Measurements from ENCODE around the gene THADA. TPM values are rescaled to one million over a fixed set of nuclear protein-coding genes. Genes with fewer than 3 reads are reported as not detected.
A peak's percentile ranks its signal among the peaks of the same experiment; 100 is the strongest.

The THADA gene
- total RNA-seq, 1 donor from 2014 or later: 28.3 TPM

- DNase-seq (ENCODE audit: extremely low spot score, unreplicated experiment): no peak
- peak; percentile 43 for TF ChIP-seq CTCF (IDR thresholded peaks at IDR 0.05)
- Mint-ChIP-seq H3K27me3 (ENCODE audit: unreplicated experiment) (no peaks in the 10 kb centered on the region), H3K4me1 (ENCODE audit: unreplicated experiment) (peaks cover 96% of the 10 kb centered on the region), H3K36me3 (ENCODE audit: unreplicated experiment) (peaks cover 3% of the 10 kb centered on the region), H3K9me3 (ENCODE audit: unreplicated experiment) (no peaks in the 10 kb centered on the region), H3K27ac (ENCODE audit: unreplicated experiment) (peak overlapping the region; percentile 79), H3K4me3 (ENCODE audit: unreplicated experiment) (peak overlapping the region; percentile 37)
These were observed 250.4 kb downstream of the THADA start for GRCh38 chr2:43345391-43345813.

GRCh38 chr2:43344868-43345373 is 250.9 kb downstream of the THADA start:
- peak overlapping the region; percentile 37 for H3K4me3 Mint-ChIP-seq (ENCODE audit: unreplicated experiment)
- H3K36me3 Mint-ChIP-seq (ENCODE audit: unreplicated experiment): peaks cover 3% of the 10 kb centered on the region
- DNase-seq (ENCODE audit: extremely low spot score, unreplicated experiment): no peak
- H3K4me1 Mint-ChIP-seq (ENCODE audit: unreplicated experiment): peaks cover 96% of the 10 kb centered on the region
- no peak for TF ChIP-seq CTCF (IDR thresholded peaks at IDR 0.05)
- peak overlapping the region; percentile 79 for H3K27ac Mint-ChIP-seq (ENCODE audit: unreplicated experiment)
- no peaks in the 10 kb centered on the region for H3K27me3 Mint-ChIP-seq (ENCODE audit: unreplicated experiment)
- no peaks in the 10 kb centered on the region for H3K9me3 Mint-ChIP-seq (ENCODE audit: unreplicated experiment)

GRCh38 chr2:43343573-43344304 is 252.1 kb downstream of the THADA start:
- Mint-ChIP-seq H3K36me3 (ENCODE audit: unreplicated experiment) (peaks cover 3% of the 10 kb centered on the region), H3K27me3 (ENCODE audit: unreplicated experiment) (no peaks in the 10 kb centered on the region), H3K27ac (ENCODE audit: unreplicated experiment) (peak overlapping the region; percentile 79), H3K4me1 (ENCODE audit: unreplicated experiment) (peaks cover 91% of the 10 kb centered on the region), H3K9me3 (ENCODE audit: unreplicated experiment) (no peaks in the 10 kb centered on the region), H3K4me3 (ENCODE audit: unreplicated experiment) (peak overlapping the region; percentile 9)
- no peak for DNase-seq (ENCODE audit: extremely low spot score, unreplicated experiment)
- no peak for TF ChIP-seq CTCF (IDR thresholded peaks at IDR 0.05)

- H3K27me3 Mint-ChIP-seq (ENCODE audit: unreplicated experiment): no peaks in the 10 kb centered on the region
- peaks cover 85% of the 10 kb centered on the region for H3K4me1 Mint-ChIP-seq (ENCODE audit: unreplicated experiment)
- H3K9me3 Mint-ChIP-seq (ENCODE audit: unreplicated experiment): no peaks in the 10 kb centered on the region
- DNase-seq (ENCODE audit: extremely low spot score, unreplicated experiment): no peak
- TF ChIP-seq CTCF (IDR thresholded peaks at IDR 0.05): no peak
- peak overlapping the region; percentile 92 for H3K27ac Mint-ChIP-seq (ENCODE audit: unreplicated experiment)
- peaks cover 3% of the 10 kb centered on the region for H3K36me3 Mint-ChIP-seq (ENCODE audit: unreplicated experiment)
- no peak overlapping the region for H3K4me3 Mint-ChIP-seq (ENCODE audit: unreplicated experiment)
These were observed 253.7 kb downstream of the THADA start for GRCh38 chr2:43341959-43342757.

- H3K4me3 Mint-ChIP-seq (ENCODE audit: unreplicated experiment): peak overlapping the region; percentile 0
- no peaks in the 10 kb centered on the region for H3K9me3 Mint-ChIP-seq (ENCODE audit: unreplicated experiment)
- peaks cover 81% of the 10 kb centered on the region for H3K4me1 Mint-ChIP-seq (ENCODE audit: unreplicated experiment)
- no peak for TF ChIP-seq CTCF (IDR thresholded peaks at IDR 0.05)
- no peaks in the 10 kb centered on the region for H3K27me3 Mint-ChIP-seq (ENCODE audit: unreplicated experiment)
- DNase-seq (ENCODE audit: extremely low spot score, unreplicated experiment): no peak
- H3K36me3 Mint-ChIP-seq (ENCODE audit: unreplicated experiment): peaks cover 3% of the 10 kb centered on the region
- peak overlapping the region; percentile 92 for H3K27ac Mint-ChIP-seq (ENCODE audit: unreplicated experiment)
These were observed 254.9 kb downstream of the THADA start for GRCh38 chr2:43340945-43341356.

All from osteocyte (in vitro differentiated cells).